ENCODE results near the gene TRAPPC2. TPM values are rescaled to one million over a fixed set of nuclear protein-coding genes. Genes with fewer than 3 reads are reported as not detected.

The TRAPPC2 gene
- total and polyA plus RNA-seq, 2 of the 13 experiments (the other 11 are each of a cell fraction or from before 2014, with no cell fraction given), result 4.4 to 8.1 TPM

GRCh38 chrX:13733506-13733905 lies 914 bp downstream of the TRAPPC2 start:
- Histone ChIP-seq H3K27ac (ENCODE audit: extremely low read length, insufficient read depth, low read length) (peak overlapping the region; percentile 88), H4K20me1 (ENCODE audit: insufficient read depth, low read length) (no peaks in the 10 kb centered on the region), H3K4me3 (replicated peaks in 1 of 3; ENCODE audit: insufficient read depth in 1 of 3, low read depth in 2 of 3, low read length in 3 of 3) (peak overlapping the region; percentile 72 to 79 (median 75); a peak in 5 of 6 replicates), H3K27me3 (ENCODE audit: control insufficient read depth in 1 of 2, insufficient read depth in 2 of 2, low read length in 2 of 2) (no peaks in the 10 kb centered on the region; a peak in 1 of 5 replicates), H3K9ac (ENCODE audit: insufficient read depth, low read depth, low read length) (peak overlapping the region; percentile 85), H3K36me3 (replicated peaks in 1 of 2; ENCODE audit: control insufficient read depth in 1 of 2, insufficient read depth in 2 of 2, low read length in 2 of 2) (no peaks in the 10 kb centered on the region), H3K79me2 (ENCODE audit: insufficient read depth, low read length) (peaks cover 19% of the 10 kb centered on the region), H3K9me3 (ENCODE audit: low read length) (no peaks in the 10 kb centered on the region), H2AFZ (ENCODE audit: low read length) (no peak overlapping the region), H3K4me2 (ENCODE audit: low read depth, low read length) (peak overlapping the region; percentile 81), H3K4me1 (ENCODE audit: insufficient read depth, low read length) (peaks cover 15% of the 10 kb centered on the region)
- ChIA-PET CTCF (ENCODE audit: low intra/inter-chr PET ratio, low total read pairs) (no interaction called here), POLR2A (interaction anchor here (1.2 to 1.8 kb wide), 3 partner anchors 45 to 82 kb away, joined by 3 to 11 read pairs (median 4); partner anchors contain the start of gene RAB9A)
- in situ Hi-C loops (cut with HindIII; ENCODE audit: extremely low pct_ligation_motif_present, low pct_unique_long_range_greater_than_20kb) (no loop called here), intact Hi-C loops (cut with micrococcal nuclease; ENCODE audit: unreplicated experiment) (loop anchor here (10.0 kb wide), 1 partner anchor 229 kb away; no protein-coding TSS in a partner anchor)
- WGBS (ENCODE audit: low lambda C conversion rate), result 3% methylated on average over 4 of the region's 4 CpGs
- no peak for FAIRE-seq
- no peak for DNase-seq (ENCODE audit: low spot score)
- BruUV-seq (replicated peaks), result no TSS peak
- no peak for ATAC-seq
- no peak for TF ChIP-seq ZNF710 (CRISPR knock-in tag; IDR thresholded peaks at IDR 0.05; ENCODE audit: borderline replicate concordance)
- no peak for TF ChIP-seq ZNF749 (CRISPR knock-in tag; IDR thresholded peaks at IDR 0.05; ENCODE audit: borderline replicate concordance)
- TF ChIP-seq ZNF780A (CRISPR knock-in tag; IDR thresholded peaks at IDR 0.05), result no peak
- no peak for TF ChIP-seq ZNF878 (CRISPR knock-in tag; IDR thresholded peaks at IDR 0.05)
